Measurements from ENCODE around the gene SPIN3.

DNA sequence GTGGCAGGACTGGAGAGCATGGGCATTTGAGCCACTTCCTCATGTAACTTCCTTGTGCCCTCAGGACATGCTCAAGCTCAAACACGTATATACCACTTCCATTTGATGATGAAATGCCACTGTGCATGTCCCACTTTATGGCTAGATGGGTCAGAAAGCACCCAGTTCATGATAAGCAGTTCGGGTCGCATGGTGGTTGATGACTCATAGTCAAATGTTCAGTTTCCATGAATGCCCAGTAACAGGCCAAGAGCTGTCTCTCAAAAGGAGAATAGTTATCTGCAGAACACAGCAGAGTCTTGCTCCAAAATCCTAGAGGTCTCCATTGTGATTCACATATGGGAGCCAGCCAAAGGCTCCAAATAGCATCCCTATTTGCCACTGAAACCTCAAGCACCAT is 48.9 kb upstream of the SPIN3 start:
- TF ChIP-seq, protein P1, sequence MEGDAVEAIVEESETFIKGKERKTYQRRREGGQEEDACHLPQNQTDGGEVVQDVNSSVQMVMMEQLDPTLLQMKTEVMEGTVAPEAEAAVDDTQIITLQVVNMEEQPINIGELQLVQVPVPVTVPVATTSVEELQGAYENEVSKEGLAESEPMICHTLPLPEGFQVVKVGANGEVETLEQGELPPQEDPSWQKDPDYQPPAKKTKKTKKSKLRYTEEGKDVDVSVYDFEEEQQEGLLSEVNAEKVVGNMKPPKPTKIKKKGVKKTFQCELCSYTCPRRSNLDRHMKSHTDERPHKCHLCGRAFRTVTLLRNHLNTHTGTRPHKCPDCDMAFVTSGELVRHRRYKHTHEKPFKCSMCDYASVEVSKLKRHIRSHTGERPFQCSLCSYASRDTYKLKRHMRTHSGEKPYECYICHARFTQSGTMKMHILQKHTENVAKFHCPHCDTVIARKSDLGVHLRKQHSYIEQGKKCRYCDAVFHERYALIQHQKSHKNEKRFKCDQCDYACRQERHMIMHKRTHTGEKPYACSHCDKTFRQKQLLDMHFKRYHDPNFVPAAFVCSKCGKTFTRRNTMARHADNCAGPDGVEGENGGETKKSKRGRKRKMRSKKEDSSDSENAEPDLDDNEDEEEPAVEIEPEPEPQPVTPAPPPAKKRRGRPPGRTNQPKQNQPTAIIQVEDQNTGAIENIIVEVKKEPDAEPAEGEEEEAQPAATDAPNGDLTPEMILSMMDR (IDR thresholded peaks at IDR 0.05): no peak
- no peak for TF ChIP-seq EZH2phosphoT487 (IDR thresholded peaks at IDR 0.05)

Measured in neural progenitor cell (in vitro differentiated cells).